ENCODE results near the gene LMOD1. TPM values are rescaled to one million over a fixed set of nuclear protein-coding genes. Genes with fewer than 3 reads are reported as not detected.

The LMOD1 gene
- polyA plus RNA-seq, 1 of the 3 experiments (the other 2 are of a cell fraction) = 2.7 TPM

DNA sequence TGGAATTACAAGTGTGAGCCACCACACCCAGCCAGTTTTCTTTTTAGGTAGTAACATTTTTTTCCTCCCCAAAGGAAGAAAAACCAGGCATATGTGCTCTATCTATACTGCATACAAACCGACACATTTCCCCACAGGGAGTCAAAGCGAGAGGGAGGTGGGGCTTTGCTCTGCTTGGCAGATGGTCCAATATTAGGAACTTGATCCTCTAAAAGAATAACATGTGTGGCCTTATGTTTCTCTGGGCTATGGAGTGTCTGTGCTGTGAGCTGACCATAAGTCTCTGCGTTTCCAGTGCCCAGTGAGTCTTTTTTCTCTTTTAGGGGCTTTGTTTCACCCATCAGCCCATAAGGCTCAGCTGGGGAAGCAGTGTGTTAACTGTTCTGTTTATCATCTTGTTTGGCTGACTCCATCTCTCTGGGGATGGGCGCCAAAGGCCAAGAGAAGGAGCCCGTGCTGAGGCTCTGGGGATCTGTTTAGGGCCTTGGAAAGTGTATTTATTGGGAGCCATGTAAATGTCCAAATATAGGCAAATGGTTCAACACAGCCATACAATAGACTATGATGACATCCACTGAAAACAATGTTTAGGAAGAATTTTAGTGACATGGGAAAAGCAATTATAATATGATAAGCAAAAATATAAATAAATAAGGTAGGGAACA is 20.2 kb downstream of the LMOD1 start:
- Histone ChIP-seq H3K36me3 (replicated peaks in 1 of 2; ENCODE audit: control insufficient read depth in 1 of 2, insufficient read depth in 2 of 2, low read length in 1 of 2) (no peaks in the 10 kb centered on the region), H3K9me2 (no peaks in the 10 kb centered on the region), H3K27ac (ENCODE audit: low read depth in 2 of 2, low read length in 1 of 2) (no peak overlapping the region), H3F3A (replicated peaks; ENCODE audit: insufficient read depth) (no peaks in the 10 kb centered on the region), H3K9me3 (no peaks in the 10 kb centered on the region), H2AFZ (ENCODE audit: low read depth) (no peak overlapping the region), H4K20me1 (ENCODE audit: insufficient read depth) (no peaks in the 10 kb centered on the region), H3K4me2 (no peak overlapping the region), H3K4me3 (ENCODE audit: low read depth in 2 of 2, low read length in 1 of 2) (no peak overlapping the region), H3K27me3 (ENCODE audit: insufficient read depth) (no peaks in the 10 kb centered on the region), H3K4me1 (ENCODE audit: control insufficient read depth in 1 of 2, insufficient read depth in 2 of 2, low read depth in 1 of 2, low read length in 1 of 2) (no peaks in the 10 kb centered on the region), H3K9ac (no peak overlapping the region), H3K79me2 (ENCODE audit: insufficient read depth) (no peaks in the 10 kb centered on the region)
- ChIA-PET POLR2A (no interaction called here), CTCF (interaction anchor here (1.0 kb wide), 1 partner anchor 20 kb away, joined by 3 read pairs; the partner anchor contains the start of gene LMOD1)
- DNase-seq = no peak
- WGBS (ENCODE audit: low lambda C conversion rate) = 92% methylated on average over 5 of the region's 5 CpGs
- TF ChIP-seq FOXM1 (IDR thresholded peaks at IDR 0.05; ENCODE audit: low read depth) = no peak
- no peak for TF ChIP-seq POLR2AphosphoS5 (IDR thresholded peaks at IDR 0.05; ENCODE audit: low read depth, low read length)
- no peak for TF ChIP-seq TCF12 (IDR thresholded peaks at IDR 0.05)
- TF ChIP-seq, protein P1, sequence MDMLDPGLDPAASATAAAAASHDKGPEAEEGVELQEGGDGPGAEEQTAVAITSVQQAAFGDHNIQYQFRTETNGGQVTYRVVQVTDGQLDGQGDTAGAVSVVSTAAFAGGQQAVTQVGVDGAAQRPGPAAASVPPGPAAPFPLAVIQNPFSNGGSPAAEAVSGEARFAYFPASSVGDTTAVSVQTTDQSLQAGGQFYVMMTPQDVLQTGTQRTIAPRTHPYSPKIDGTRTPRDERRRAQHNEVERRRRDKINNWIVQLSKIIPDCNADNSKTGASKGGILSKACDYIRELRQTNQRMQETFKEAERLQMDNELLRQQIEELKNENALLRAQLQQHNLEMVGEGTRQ (IDR thresholded peaks at IDR 0.05; ENCODE audit: borderline replicate concordance, low read depth, low read length) = no peak
- TF ChIP-seq, protein P2, sequence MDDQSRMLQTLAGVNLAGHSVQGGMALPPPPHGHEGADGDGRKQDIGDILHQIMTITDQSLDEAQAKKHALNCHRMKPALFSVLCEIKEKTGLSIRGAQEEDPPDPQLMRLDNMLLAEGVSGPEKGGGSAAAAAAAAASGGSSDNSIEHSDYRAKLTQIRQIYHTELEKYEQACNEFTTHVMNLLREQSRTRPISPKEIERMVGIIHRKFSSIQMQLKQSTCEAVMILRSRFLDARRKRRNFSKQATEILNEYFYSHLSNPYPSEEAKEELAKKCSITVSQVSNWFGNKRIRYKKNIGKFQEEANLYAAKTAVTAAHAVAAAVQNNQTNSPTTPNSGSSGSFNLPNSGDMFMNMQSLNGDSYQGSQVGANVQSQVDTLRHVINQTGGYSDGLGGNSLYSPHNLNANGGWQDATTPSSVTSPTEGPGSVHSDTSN (IDR thresholded peaks at IDR 0.05) = no peak
- no peak for TF ChIP-seq TEAD4 (IDR thresholded peaks at IDR 0.05; ENCODE audit: borderline replicate concordance, insufficient read depth)
- TF ChIP-seq MXI1 (IDR thresholded peaks at IDR 0.05; ENCODE audit: low read depth, low read length) = no peak
- TF ChIP-seq TAF1 (IDR thresholded peaks at IDR 0.05; ENCODE audit: borderline replicate concordance, low read depth, low read length) = no peak
- TF ChIP-seq EP300 (IDR thresholded peaks at IDR 0.05; ENCODE audit: borderline replicate concordance in 1 of 2, low read depth in 1 of 2, low read length in 1 of 2) = no peak
- no peak for TF ChIP-seq YY1 (IDR thresholded peaks at IDR 0.05; ENCODE audit: low read depth)
- TF ChIP-seq RCOR1 (IDR thresholded peaks at IDR 0.05; ENCODE audit: low read length) = no peak
- TF ChIP-seq FOXJ3 (CRISPR knock-in tag; IDR thresholded peaks at IDR 0.05) = no peak
- no peak for TF ChIP-seq SIN3A (IDR thresholded peaks at IDR 0.05; ENCODE audit: borderline replicate concordance, low read depth, low read length)
- no peak for TF ChIP-seq MAX (IDR thresholded peaks at IDR 0.05; ENCODE audit: low read depth)
- TF ChIP-seq CTCF (IDR thresholded peaks at IDR 0.05) = no peak
- TF ChIP-seq RFX5 (IDR thresholded peaks at IDR 0.05; ENCODE audit: low read length) = no peak
